ENCODE measurements around the gene SULT1C4. TPM values are rescaled to one million over a fixed set of nuclear protein-coding genes. Genes with fewer than 3 reads are reported as not detected.

Gene SULT1C4
- total RNA-seq, 1 donor from 2014 or later = 12.5 TPM

DNA sequence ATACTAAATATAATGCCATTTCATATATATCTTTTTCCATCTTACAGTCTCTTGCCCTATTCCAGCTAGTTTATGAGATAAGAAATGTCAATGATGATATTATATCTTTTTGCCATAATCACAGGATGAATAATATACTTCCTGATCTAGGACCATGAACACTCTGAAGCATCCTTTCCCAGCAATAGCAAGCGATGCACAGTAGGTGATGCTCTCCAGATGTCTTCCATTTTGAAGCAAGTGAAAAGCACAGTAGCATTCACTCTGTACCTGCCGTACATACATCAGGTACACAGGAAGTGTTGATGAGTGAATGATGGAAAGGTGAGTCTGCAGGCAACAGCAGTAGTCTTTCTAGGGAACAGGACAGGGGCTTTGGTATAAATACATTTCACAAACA is 8.6 kb upstream of the SULT1C4 start:
- Histone ChIP-seq H3K4me1 (ENCODE audit: control insufficient read depth in 3 of 3, insufficient read depth in 3 of 3, low read length in 3 of 3) (no peaks in the 10 kb centered on the region), H3K36me3 (ENCODE audit: control insufficient read depth in 3 of 3, insufficient read depth in 3 of 3, low read length in 3 of 3) (no peaks in the 10 kb centered on the region), H3K4me3 (ENCODE audit: low read length in 3 of 3) (no peak overlapping the region), H3K27me3 (ENCODE audit: control insufficient read depth in 3 of 3, insufficient read depth in 3 of 3, low read length in 3 of 3) (no peaks in the 10 kb centered on the region), H3K9ac (ENCODE audit: low read depth in 1 of 3, low read length in 3 of 3) (no peak overlapping the region), H3K27ac (ENCODE audit: low read depth, low read length) (no peak overlapping the region), H3K9me3 (ENCODE audit: control insufficient read depth in 3 of 3, low read length in 3 of 3) (no peaks in the 10 kb centered on the region)

DNA sequence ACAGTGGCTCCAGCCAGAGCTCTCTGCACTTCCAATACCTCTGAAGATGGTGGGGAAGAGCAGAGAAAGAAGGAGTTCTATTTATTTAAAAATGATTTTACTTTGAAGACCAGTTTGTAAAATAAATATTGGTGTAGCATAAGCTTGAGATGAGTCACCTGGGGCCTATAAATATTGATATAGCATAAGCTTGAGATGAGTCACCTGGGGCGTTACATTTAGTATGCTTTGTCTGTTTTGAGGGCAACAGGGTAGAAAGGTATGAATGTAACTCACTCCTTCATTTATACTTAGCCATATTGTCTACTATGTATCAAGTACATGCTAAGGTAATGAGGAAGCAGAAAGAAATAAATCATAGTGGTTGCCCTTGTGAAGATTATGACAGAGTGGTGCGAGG is 7.7 kb upstream of the SULT1C4 start:
- Histone ChIP-seq H3K27me3 (ENCODE audit: control insufficient read depth in 3 of 3, insufficient read depth in 3 of 3, low read length in 3 of 3) (no peaks in the 10 kb centered on the region), H3K27ac (ENCODE audit: low read depth, low read length) (no peak overlapping the region), H3K9me3 (ENCODE audit: control insufficient read depth in 3 of 3, low read length in 3 of 3) (no peaks in the 10 kb centered on the region)

DNA sequence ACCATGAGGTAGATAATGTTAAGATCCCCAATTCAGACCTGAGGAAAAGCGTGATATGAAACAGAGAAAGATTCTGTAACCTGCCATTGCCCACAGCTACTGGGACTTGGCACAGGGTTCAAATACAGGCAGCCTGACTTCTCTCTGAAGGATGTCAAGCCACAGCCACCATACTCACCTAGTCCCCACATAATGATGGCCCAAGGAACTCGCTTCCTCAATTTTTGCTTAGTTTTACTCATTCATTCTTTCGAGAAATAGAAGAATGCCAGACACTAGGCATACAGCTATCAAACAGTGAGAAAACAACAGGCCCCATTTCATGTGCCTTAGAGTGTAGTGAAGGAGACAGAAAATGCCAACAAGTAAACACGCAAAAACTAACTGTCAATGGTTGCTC is 980 bp upstream of the SULT1C4 start:
- no peak overlapping the region for H3K27ac ChIP-seq (ENCODE audit: low read depth, low read length)

More for the DNA sequence above, 7.7 kb upstream of the SULT1C4 start:
- H3K9ac ChIP-seq (ENCODE audit: low read depth in 1 of 3, low read length in 3 of 3) = no peak overlapping the region
- no peaks in the 10 kb centered on the region for H3K36me3 ChIP-seq (ENCODE audit: control insufficient read depth in 3 of 3, insufficient read depth in 3 of 3, low read length in 3 of 3)
- H3K4me1 ChIP-seq (ENCODE audit: control insufficient read depth in 3 of 3, insufficient read depth in 3 of 3, low read length in 3 of 3) = no peaks in the 10 kb centered on the region
- H3K4me3 ChIP-seq (ENCODE audit: low read length in 3 of 3) = no peak overlapping the region

GRCh38 chr2:108377401-108377800 is 353 bp upstream of the SULT1C4 start:
- Histone ChIP-seq H3K27me3 (ENCODE audit: control insufficient read depth in 3 of 3, insufficient read depth in 3 of 3, low read length in 3 of 3) (no peaks in the 10 kb centered on the region), H3K36me3 (ENCODE audit: control insufficient read depth in 3 of 3, insufficient read depth in 3 of 3, low read length in 3 of 3) (no peaks in the 10 kb centered on the region), H3K4me1 (ENCODE audit: control insufficient read depth in 3 of 3, insufficient read depth in 3 of 3, low read length in 3 of 3) (peaks cover 0 to 8% (median 0%) of the 10 kb centered on the region in 3 donors), H3K27ac (ENCODE audit: low read depth, low read length) (no peak overlapping the region), H3K9me3 (ENCODE audit: control insufficient read depth in 3 of 3, low read length in 3 of 3) (no peaks in the 10 kb centered on the region), H3K9ac (ENCODE audit: low read depth in 1 of 3, low read length in 3 of 3) (peak overlapping the region in 1 of 3 donors; percentile 68), H3K4me3 (ENCODE audit: low read length in 3 of 3) (peak overlapping the region in 2 of 3 donors; percentile 49 to 72)

More for the DNA sequence above, 980 bp upstream of the SULT1C4 start:
- Histone ChIP-seq H3K4me1 (ENCODE audit: control insufficient read depth in 3 of 3, insufficient read depth in 3 of 3, low read length in 3 of 3) (peaks cover 0 to 8% (median 0%) of the 10 kb centered on the region in 3 donors), H3K9me3 (ENCODE audit: control insufficient read depth in 3 of 3, low read length in 3 of 3) (no peaks in the 10 kb centered on the region), H3K4me3 (ENCODE audit: low read length in 3 of 3) (no peak overlapping the region), H3K36me3 (ENCODE audit: control insufficient read depth in 3 of 3, insufficient read depth in 3 of 3, low read length in 3 of 3) (no peaks in the 10 kb centered on the region), H3K27me3 (ENCODE audit: control insufficient read depth in 3 of 3, insufficient read depth in 3 of 3, low read length in 3 of 3) (no peaks in the 10 kb centered on the region), H3K9ac (ENCODE audit: low read depth in 1 of 3, low read length in 3 of 3) (no peak overlapping the region)

GRCh38 chr2:108378851-108379250 is 1.1 kb downstream of the SULT1C4 start:
- H3K27me3 ChIP-seq (ENCODE audit: control insufficient read depth in 3 of 3, insufficient read depth in 3 of 3, low read length in 3 of 3) = no peaks in the 10 kb centered on the region
- no peaks in the 10 kb centered on the region for H3K36me3 ChIP-seq (ENCODE audit: control insufficient read depth in 3 of 3, insufficient read depth in 3 of 3, low read length in 3 of 3)
- no peak overlapping the region for H3K9ac ChIP-seq (ENCODE audit: low read depth in 1 of 3, low read length in 3 of 3)
- peaks cover 0 to 8% (median 0%) of the 10 kb centered on the region in 3 donors for H3K4me1 ChIP-seq (ENCODE audit: control insufficient read depth in 3 of 3, insufficient read depth in 3 of 3, low read length in 3 of 3)
- H3K9me3 ChIP-seq (ENCODE audit: control insufficient read depth in 3 of 3, low read length in 3 of 3) = no peaks in the 10 kb centered on the region
- no peak overlapping the region for H3K27ac ChIP-seq (ENCODE audit: low read depth, low read length)
- H3K4me3 ChIP-seq (ENCODE audit: low read length in 3 of 3) = peak overlapping the region in 1 of 3 donors; percentile 17

DNA sequence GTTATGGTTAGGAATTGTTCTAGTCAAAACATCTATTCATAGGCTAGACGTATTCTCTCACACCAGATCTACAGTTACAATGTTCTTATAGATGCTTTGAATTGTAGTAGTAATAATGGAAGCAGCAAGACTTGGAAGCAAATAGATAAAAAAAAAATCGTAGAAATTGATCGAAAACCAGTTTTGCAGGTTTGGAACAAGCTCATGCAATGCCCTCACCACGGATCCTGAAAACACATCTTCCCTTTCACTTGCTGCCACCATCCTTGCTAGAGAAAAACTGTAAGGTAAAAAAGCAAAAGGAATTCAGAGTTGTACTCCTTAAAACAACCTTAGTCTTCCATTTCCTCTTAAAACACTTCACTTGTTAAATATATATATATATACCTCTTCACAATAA is 4.4 kb downstream of the SULT1C4 start:
- H3K36me3 ChIP-seq (ENCODE audit: control insufficient read depth in 3 of 3, insufficient read depth in 3 of 3, low read length in 3 of 3) = peaks cover 0 to 4% (median 0%) of the 10 kb centered on the region in 3 donors
- no peaks in the 10 kb centered on the region for H3K27me3 ChIP-seq (ENCODE audit: control insufficient read depth in 3 of 3, insufficient read depth in 3 of 3, low read length in 3 of 3)
- H3K9ac ChIP-seq (ENCODE audit: low read depth in 1 of 3, low read length in 3 of 3) = no peak overlapping the region

GRCh38 chr2:108383146-108383830 is 5.5 kb downstream of the SULT1C4 start:
- H3K4me1 ChIP-seq (ENCODE audit: control insufficient read depth in 3 of 3, insufficient read depth in 3 of 3, low read length in 3 of 3) = peaks cover 0 to 1% (median 0%) of the 10 kb centered on the region in 3 donors
- no peaks in the 10 kb centered on the region for H3K9me3 ChIP-seq (ENCODE audit: control insufficient read depth in 3 of 3, low read length in 3 of 3)
- H3K36me3 ChIP-seq (ENCODE audit: control insufficient read depth in 3 of 3, insufficient read depth in 3 of 3, low read length in 3 of 3) = peaks cover 0 to 7% (median 0%) of the 10 kb centered on the region in 3 donors
- H3K4me3 ChIP-seq (ENCODE audit: low read length in 3 of 3) = no peak overlapping the region
- no peak overlapping the region for H3K27ac ChIP-seq (ENCODE audit: low read depth, low read length)
- no peaks in the 10 kb centered on the region for H3K27me3 ChIP-seq (ENCODE audit: control insufficient read depth in 3 of 3, insufficient read depth in 3 of 3, low read length in 3 of 3)
- no peak overlapping the region for H3K9ac ChIP-seq (ENCODE audit: low read depth in 1 of 3, low read length in 3 of 3)

More for the DNA sequence above, 4.4 kb downstream of the SULT1C4 start:
- Histone ChIP-seq H3K4me3 (ENCODE audit: low read length in 3 of 3) (no peak overlapping the region), H3K9me3 (ENCODE audit: control insufficient read depth in 3 of 3, low read length in 3 of 3) (no peaks in the 10 kb centered on the region), H3K4me1 (ENCODE audit: control insufficient read depth in 3 of 3, insufficient read depth in 3 of 3, low read length in 3 of 3) (peaks cover 0 to 5% (median 0%) of the 10 kb centered on the region in 3 donors), H3K27ac (ENCODE audit: low read depth, low read length) (no peak overlapping the region)

GRCh38 chr2:108384662-108385393 is 7.1 kb downstream of the SULT1C4 start:
- no peaks in the 10 kb centered on the region for H3K4me1 ChIP-seq (ENCODE audit: control insufficient read depth in 3 of 3, insufficient read depth in 3 of 3, low read length in 3 of 3)
- H3K9me3 ChIP-seq (ENCODE audit: control insufficient read depth in 3 of 3, low read length in 3 of 3) = no peaks in the 10 kb centered on the region
- peaks cover 0 to 7% (median 0%) of the 10 kb centered on the region in 3 donors for H3K36me3 ChIP-seq (ENCODE audit: control insufficient read depth in 3 of 3, insufficient read depth in 3 of 3, low read length in 3 of 3)
- no peak overlapping the region for H3K9ac ChIP-seq (ENCODE audit: low read depth in 1 of 3, low read length in 3 of 3)
- H3K27me3 ChIP-seq (ENCODE audit: control insufficient read depth in 3 of 3, insufficient read depth in 3 of 3, low read length in 3 of 3) = no peaks in the 10 kb centered on the region
- no peak overlapping the region for H3K27ac ChIP-seq (ENCODE audit: low read depth, low read length)
- H3K4me3 ChIP-seq (ENCODE audit: low read length in 3 of 3) = no peak overlapping the region

DNA sequence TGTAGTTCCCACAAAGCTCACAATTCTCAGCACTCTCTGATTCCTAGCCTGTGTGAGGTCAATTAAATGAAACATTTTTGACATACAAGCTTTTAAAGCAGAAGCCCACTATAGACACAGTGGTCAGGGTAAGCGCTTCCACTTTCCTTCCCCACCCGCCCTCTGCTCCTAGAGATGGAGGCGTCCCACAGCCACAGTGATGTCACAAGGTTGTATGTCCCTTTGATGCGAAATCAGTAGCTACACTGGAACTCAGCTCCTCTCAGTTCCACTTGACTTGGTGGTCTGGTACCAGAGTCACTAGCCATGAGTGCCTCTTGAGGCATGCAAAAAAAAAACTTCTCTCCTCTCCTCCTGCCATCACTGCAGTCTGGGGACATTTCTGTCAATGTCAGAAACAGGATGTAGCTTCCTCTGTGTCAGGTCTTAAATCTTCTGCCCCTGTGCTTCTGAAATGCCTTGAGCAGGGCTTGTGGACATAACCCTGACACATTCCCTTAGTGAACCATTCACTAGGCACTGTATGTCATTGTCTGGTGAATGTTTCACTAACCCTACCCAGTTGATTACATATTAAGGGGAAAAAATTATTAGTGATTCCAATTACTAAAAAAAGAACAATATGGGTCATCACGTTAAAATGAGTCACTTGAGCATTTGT is 7.8 kb downstream of the SULT1C4 start:
- no peak overlapping the region for H3K4me3 ChIP-seq (ENCODE audit: low read length in 3 of 3)
- peaks cover 0 to 7% (median 0%) of the 10 kb centered on the region in 3 donors for H3K36me3 ChIP-seq (ENCODE audit: control insufficient read depth in 3 of 3, insufficient read depth in 3 of 3, low read length in 3 of 3)

GRCh38 chr2:108388045-108388444 is 10.3 kb downstream of the SULT1C4 start:
- Histone ChIP-seq H3K9ac (ENCODE audit: low read depth in 1 of 3, low read length in 3 of 3) (no peak overlapping the region), H3K4me3 (ENCODE audit: low read length in 3 of 3) (no peak overlapping the region), H3K27me3 (ENCODE audit: control insufficient read depth in 3 of 3, insufficient read depth in 3 of 3, low read length in 3 of 3) (no peaks in the 10 kb centered on the region), H3K4me1 (ENCODE audit: control insufficient read depth in 3 of 3, insufficient read depth in 3 of 3, low read length in 3 of 3) (no peaks in the 10 kb centered on the region), H3K36me3 (ENCODE audit: control insufficient read depth in 3 of 3, insufficient read depth in 3 of 3, low read length in 3 of 3) (peaks cover 0 to 7% (median 0%) of the 10 kb centered on the region in 3 donors), H3K27ac (ENCODE audit: low read depth, low read length) (no peak overlapping the region), H3K9me3 (ENCODE audit: control insufficient read depth in 3 of 3, low read length in 3 of 3) (peaks cover 0 to 3% (median 0%) of the 10 kb centered on the region in 3 donors)

More for the DNA sequence above, 7.8 kb downstream of the SULT1C4 start:
- Histone ChIP-seq H3K27me3 (ENCODE audit: control insufficient read depth in 3 of 3, insufficient read depth in 3 of 3, low read length in 3 of 3) (no peaks in the 10 kb centered on the region), H3K9ac (ENCODE audit: low read depth in 1 of 3, low read length in 3 of 3) (no peak overlapping the region), H3K4me1 (ENCODE audit: control insufficient read depth in 3 of 3, insufficient read depth in 3 of 3, low read length in 3 of 3) (no peaks in the 10 kb centered on the region), H3K9me3 (ENCODE audit: control insufficient read depth in 3 of 3, low read length in 3 of 3) (no peaks in the 10 kb centered on the region), H3K27ac (ENCODE audit: low read depth, low read length) (no peak overlapping the region)
